ENCODE data around the gene THOP1.

The THOP1 gene

GRCh38 chr19:2796659-2797266 is 11.5 kb downstream of the THOP1 start:
- DNase-seq (ENCODE audit: low read depth, low spot score) = no peak
- H3K4me3 ChIP-seq (ENCODE audit: low read depth, low read length) = no peak overlapping the region
- in situ Hi-C loops (cut with HindIII; ENCODE audit: low sequenced_read_pairs) = no loop called here
- TF ChIP-seq, protein P1, sequence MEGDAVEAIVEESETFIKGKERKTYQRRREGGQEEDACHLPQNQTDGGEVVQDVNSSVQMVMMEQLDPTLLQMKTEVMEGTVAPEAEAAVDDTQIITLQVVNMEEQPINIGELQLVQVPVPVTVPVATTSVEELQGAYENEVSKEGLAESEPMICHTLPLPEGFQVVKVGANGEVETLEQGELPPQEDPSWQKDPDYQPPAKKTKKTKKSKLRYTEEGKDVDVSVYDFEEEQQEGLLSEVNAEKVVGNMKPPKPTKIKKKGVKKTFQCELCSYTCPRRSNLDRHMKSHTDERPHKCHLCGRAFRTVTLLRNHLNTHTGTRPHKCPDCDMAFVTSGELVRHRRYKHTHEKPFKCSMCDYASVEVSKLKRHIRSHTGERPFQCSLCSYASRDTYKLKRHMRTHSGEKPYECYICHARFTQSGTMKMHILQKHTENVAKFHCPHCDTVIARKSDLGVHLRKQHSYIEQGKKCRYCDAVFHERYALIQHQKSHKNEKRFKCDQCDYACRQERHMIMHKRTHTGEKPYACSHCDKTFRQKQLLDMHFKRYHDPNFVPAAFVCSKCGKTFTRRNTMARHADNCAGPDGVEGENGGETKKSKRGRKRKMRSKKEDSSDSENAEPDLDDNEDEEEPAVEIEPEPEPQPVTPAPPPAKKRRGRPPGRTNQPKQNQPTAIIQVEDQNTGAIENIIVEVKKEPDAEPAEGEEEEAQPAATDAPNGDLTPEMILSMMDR (IDR thresholded peaks at IDR 0.05; ENCODE audit: low read depth, low read length) = no peak

GRCh38 chr19:2797280-2797679 is 12.0 kb downstream of the THOP1 start:
- DNase-seq (ENCODE audit: low read depth, low spot score) = no peak
- TF ChIP-seq, protein P1 (IDR thresholded peaks at IDR 0.05; ENCODE audit: low read depth, low read length) = no peak
- in situ Hi-C loops (cut with HindIII; ENCODE audit: low sequenced_read_pairs) = no loop called here
- H3K4me3 ChIP-seq (ENCODE audit: low read depth, low read length) = no peak overlapping the region

GRCh38 chr19:2798158-2798685 is 12.9 kb downstream of the THOP1 start:
- TF ChIP-seq, protein P1 (IDR thresholded peaks at IDR 0.05; ENCODE audit: low read depth, low read length) = no peak
- in situ Hi-C loops (cut with HindIII; ENCODE audit: low sequenced_read_pairs) = no loop called here
- no peak overlapping the region for H3K4me3 ChIP-seq (ENCODE audit: low read depth, low read length)
- no peak for DNase-seq (ENCODE audit: low read depth, low spot score)

DNA sequence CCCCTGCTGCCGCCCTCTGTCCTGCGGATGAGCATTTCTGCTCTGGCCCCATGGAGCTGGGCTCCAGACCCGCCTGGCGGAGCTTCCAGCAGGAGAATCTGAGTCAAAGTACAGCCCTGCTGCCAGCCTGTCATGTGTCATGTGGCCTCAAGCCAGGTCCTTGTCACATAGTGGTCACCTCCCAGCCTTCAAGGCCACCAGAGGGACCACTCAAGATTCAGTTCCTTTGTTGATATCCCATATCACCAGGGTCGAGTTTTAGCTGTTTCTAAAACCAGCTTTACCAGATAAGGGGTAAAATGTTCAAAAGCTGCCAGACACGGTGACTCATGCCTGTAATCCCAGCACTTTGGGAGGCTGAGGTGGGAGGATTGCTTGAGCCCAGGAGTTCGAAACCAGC is 13.4 kb downstream of the THOP1 start:
- H3K4me3 ChIP-seq (ENCODE audit: low read depth, low read length) = no peak overlapping the region
- no peak for DNase-seq (ENCODE audit: low read depth, low spot score)
- in situ Hi-C loops (cut with HindIII; ENCODE audit: low sequenced_read_pairs) = no loop called here
- TF ChIP-seq, protein P1 (IDR thresholded peaks at IDR 0.05; ENCODE audit: low read depth, low read length) = no peak

- no peak overlapping the region for H3K4me3 ChIP-seq (ENCODE audit: low read depth, low read length)
- no peak for DNase-seq (ENCODE audit: low read depth, low spot score)
- TF ChIP-seq, protein P1 (IDR thresholded peaks at IDR 0.05; ENCODE audit: low read depth, low read length) = no peak
- in situ Hi-C loops (cut with HindIII; ENCODE audit: low sequenced_read_pairs) = no loop called here
These were observed 14.1 kb downstream of the THOP1 start for GRCh38 chr19:2799273-2800020.

- no peak for DNase-seq (ENCODE audit: low read depth, low spot score)
- in situ Hi-C loops (cut with HindIII; ENCODE audit: low sequenced_read_pairs) = no loop called here
- TF ChIP-seq, protein P1 (IDR thresholded peaks at IDR 0.05; ENCODE audit: low read depth, low read length) = no peak
- no peak overlapping the region for H3K4me3 ChIP-seq (ENCODE audit: low read depth, low read length)
These were observed 15.2 kb downstream of the THOP1 start for GRCh38 chr19:2800506-2800905.
